Colonic mucosa (tissue), 4 donors: Measurements from ENCODE around the gene SPEF2. TPM values are rescaled to one million over a fixed set of nuclear protein-coding genes. Genes with fewer than 3 reads are reported as not detected.

Source experiments
- DNase-seq: peaks from one replicate; pipeline ENCODE4 v3.0.0-alpha.2; 2020
- H3K27ac ChIP-seq: fragments of 200-600 bp; one replicate; pipeline ENCODE4 v1.8.0; 2021
- H3K27me3 ChIP-seq: fragments of 200-600 bp; one replicate; pipeline ENCODE4 v1.8.0; 2021
- H3K36me3 ChIP-seq: fragments of 200-600 bp; one replicate; pipeline ENCODE4 v1.8.0; 2021
- H3K4me1 ChIP-seq: fragments of 200-600 bp; one replicate; pipeline ENCODE4 v1.8.0; 2021; ENCODE audit warnings: mild to moderate bottlenecking
- H3K4me3 ChIP-seq: fragments of 200-600 bp; one replicate; pipeline ENCODE4 v1.8.0; 2021
- H3K9ac ChIP-seq, 2 donors: one replicate each; pipeline ENCODE4 v1.7.0; 2013; ENCODE audit warnings: control low read depth in 2 of 2, low read depth in 2 of 2, low read length in 2 of 2
- H3K9me3 ChIP-seq: fragments of 200-600 bp; one replicate; pipeline ENCODE4 v1.8.0; 2021
- CTCF ChIP-seq: fragments of 200-600 bp; IDR thresholded peaks from one replicate; pipeline ENCODE4 v1.8.0; 2022; ENCODE audit warnings: antibody characterized with exemption, mild to moderate bottlenecking
- intact Hi-C: fragments of 100-400 bp; cut with DNase I; formaldehyde crosslinking; loops from one replicate; pipeline ENCODE4 v1.14.1; 2022
- total RNA-seq, 2 donors: library from RNA; stranded (reverse); fragmentation: NEBNext Ultra II Directional in 1 of 2; extraction: Animal tissue kit (Norgen Biotek cat#: 25700) in 1 of 2; gene quantifications; one replicate each; pipeline ENCODE4 v1.2.1, GENCODE V29; 2021
- donor health status: healthy.
- donor health status: DM: no; HTN: no; CAD: no.
- donor health status: DM: no; HTN: no; CAD: no.

Gene SPEF2
- total RNA-seq, 2 donors from 2014 or later: 3.3 to 6.0 TPM

- H3K36me3 ChIP-seq: no peaks in the 10 kb centered on the region
- DNase-seq: no peak
- no peaks in the 10 kb centered on the region for H3K27me3 ChIP-seq
- no peak overlapping the region for H3K9ac ChIP-seq
- H3K4me3 ChIP-seq: no peak overlapping the region
- H3K9me3 ChIP-seq: no peaks in the 10 kb centered on the region
- no peak for TF ChIP-seq CTCF
- H3K4me1 ChIP-seq: no peaks in the 10 kb centered on the region
- intact Hi-C loops: no loop called here
- no peak overlapping the region for H3K27ac ChIP-seq
Measured at GRCh38 chr5:35823347-35824098, 205.9 kb downstream of the SPEF2 start.

- H3K27ac ChIP-seq: no peak overlapping the region
- no peaks in the 10 kb centered on the region for H3K27me3 ChIP-seq
- no peaks in the 10 kb centered on the region for H3K36me3 ChIP-seq
Measured at GRCh38 chr5:35826056-35826455, 208.4 kb downstream of the SPEF2 start.

GRCh38 chr5:35826554-35826953, 208.9 kb downstream of the SPEF2 start:
- Histone ChIP-seq H3K9ac (no peak overlapping the region), H3K27me3 (no peaks in the 10 kb centered on the region), H3K4me1 (no peaks in the 10 kb centered on the region), H3K4me3 (no peak overlapping the region), H3K36me3 (no peaks in the 10 kb centered on the region), H3K27ac (no peak overlapping the region), H3K9me3 (no peaks in the 10 kb centered on the region)
- intact Hi-C loops: no loop called here
- no peak for TF ChIP-seq CTCF
- DNase-seq: no peak

More at GRCh38 chr5:35826056-35826455, 208.4 kb downstream of the SPEF2 start:
- Histone ChIP-seq H3K9me3 (no peaks in the 10 kb centered on the region), H3K4me3 (no peak overlapping the region), H3K9ac (no peak overlapping the region), H3K4me1 (no peaks in the 10 kb centered on the region)
- TF ChIP-seq CTCF: no peak
- intact Hi-C loops: no loop called here
- DNase-seq: no peak

- no peak overlapping the region for H3K4me3 ChIP-seq
- TF ChIP-seq CTCF: no peak
- no peaks in the 10 kb centered on the region for H3K4me1 ChIP-seq
- no peaks in the 10 kb centered on the region for H3K27me3 ChIP-seq
- H3K9me3 ChIP-seq: no peaks in the 10 kb centered on the region
- H3K9ac ChIP-seq: no peak overlapping the region
- no peak overlapping the region for H3K27ac ChIP-seq
- DNase-seq: no peak
- H3K36me3 ChIP-seq: no peaks in the 10 kb centered on the region
- intact Hi-C loops: no loop called here
Measured at GRCh38 chr5:35828082-35828598, 210.5 kb downstream of the SPEF2 start.

- H3K9me3 ChIP-seq: no peaks in the 10 kb centered on the region
- H3K4me3 ChIP-seq: no peak overlapping the region
- intact Hi-C loops: no loop called here
- no peak overlapping the region for H3K9ac ChIP-seq
- H3K27ac ChIP-seq: no peak overlapping the region
- no peaks in the 10 kb centered on the region for H3K4me1 ChIP-seq
- H3K27me3 ChIP-seq: no peaks in the 10 kb centered on the region
- TF ChIP-seq CTCF: no peak
- no peak for DNase-seq
- no peaks in the 10 kb centered on the region for H3K36me3 ChIP-seq
Measured at GRCh38 chr5:35830587-35830986, 212.9 kb downstream of the SPEF2 start.
